Vagina (tissue), 2 donors: ENCODE results near the gene LRRC45. TPM values are rescaled to one million over a fixed set of nuclear protein-coding genes. Genes with fewer than 3 reads are reported as not detected.

Experiments used
- DNase-seq, 2 donors: peaks; one replicate each; pipeline ENCODE4 v3.0.0-alpha.2; 2017; ENCODE audit errors: extremely low spot score in 2 of 2
- H3K27ac ChIP-seq: fragments of 200-600 bp; sonication (generic); one replicate; pipeline ENCODE4 v1.5.1; 2019
- H3K27me3 ChIP-seq: fragments of 200-600 bp; sonication (generic); one replicate; pipeline ENCODE4 v1.5.1; 2019
- H3K36me3 ChIP-seq, 2 donors: fragments of 200-600 bp; sonication (generic); one replicate each; pipeline ENCODE4 v1.5.1; 2017 to 2019
- H3K4me1 ChIP-seq: fragments of 200-600 bp; sonication (generic); one replicate; pipeline ENCODE4 v1.5.1; 2019
- H3K4me3 ChIP-seq, 2 donors: fragments of 200-600 bp; sonication (generic); 1 replicate in 1 of 2; 2 replicates in 1 of 2; pipeline ENCODE4 v1.5.1; 2016 to 2019
- H3K9me3 ChIP-seq: fragments of 200-600 bp; sonication (generic); one replicate; pipeline ENCODE4 v1.5.1; 2019
- POLR2A ChIP-seq, 2 donors: fragments of 450-650 bp; IDR thresholded peaks; one replicate each; pipeline ENCODE4 v1.6.1; 2017; ENCODE audit warnings: antibody characterized with exemption in 2 of 2, mild to moderate bottlenecking in 2 of 2, moderate library complexity in 2 of 2
- POLR2AphosphoS5 ChIP-seq, 2 donors: sonication (generic); formaldehyde crosslinking; IDR thresholded peaks; one replicate each; pipeline ENCODE4 v1.9.0; 2017; ENCODE audit warnings: antibody characterized with exemption in 2 of 2, mild to moderate bottlenecking in 2 of 2, low read depth in 1 of 2; ENCODE audit not compliant: insufficient read depth in 1 of 2
- intact Hi-C: fragments of 100-400 bp; cut with DNase I; formaldehyde crosslinking; loops from one replicate; pipeline ENCODE4 v1.15.1; 2023
- total RNA-seq: library from RNA; depleted of rRNA; stranded (reverse); fragments of >200 nt; gene quantifications from one replicate; pipeline ENCODE4 v1.2.3, GENCODE V29; 2016
- TF ChIP-seq, protein P1 (sequence below), 3 experiments: fragments of 450-650 bp in 2 of 3; fragments of 200-600 bp in 1 of 3; sonication (generic) in 1 of 3; IDR thresholded peaks; one replicate each; pipeline ENCODE4 v1.5.1; 2017 to 2019; ENCODE audit warnings: antibody characterized with exemption in 3 of 3, mild to moderate bottlenecking in 2 of 3, moderate library complexity in 2 of 3

The LRRC45 gene
- total RNA-seq, 1 donor from 2014 or later = 14.0 TPM

DNA sequence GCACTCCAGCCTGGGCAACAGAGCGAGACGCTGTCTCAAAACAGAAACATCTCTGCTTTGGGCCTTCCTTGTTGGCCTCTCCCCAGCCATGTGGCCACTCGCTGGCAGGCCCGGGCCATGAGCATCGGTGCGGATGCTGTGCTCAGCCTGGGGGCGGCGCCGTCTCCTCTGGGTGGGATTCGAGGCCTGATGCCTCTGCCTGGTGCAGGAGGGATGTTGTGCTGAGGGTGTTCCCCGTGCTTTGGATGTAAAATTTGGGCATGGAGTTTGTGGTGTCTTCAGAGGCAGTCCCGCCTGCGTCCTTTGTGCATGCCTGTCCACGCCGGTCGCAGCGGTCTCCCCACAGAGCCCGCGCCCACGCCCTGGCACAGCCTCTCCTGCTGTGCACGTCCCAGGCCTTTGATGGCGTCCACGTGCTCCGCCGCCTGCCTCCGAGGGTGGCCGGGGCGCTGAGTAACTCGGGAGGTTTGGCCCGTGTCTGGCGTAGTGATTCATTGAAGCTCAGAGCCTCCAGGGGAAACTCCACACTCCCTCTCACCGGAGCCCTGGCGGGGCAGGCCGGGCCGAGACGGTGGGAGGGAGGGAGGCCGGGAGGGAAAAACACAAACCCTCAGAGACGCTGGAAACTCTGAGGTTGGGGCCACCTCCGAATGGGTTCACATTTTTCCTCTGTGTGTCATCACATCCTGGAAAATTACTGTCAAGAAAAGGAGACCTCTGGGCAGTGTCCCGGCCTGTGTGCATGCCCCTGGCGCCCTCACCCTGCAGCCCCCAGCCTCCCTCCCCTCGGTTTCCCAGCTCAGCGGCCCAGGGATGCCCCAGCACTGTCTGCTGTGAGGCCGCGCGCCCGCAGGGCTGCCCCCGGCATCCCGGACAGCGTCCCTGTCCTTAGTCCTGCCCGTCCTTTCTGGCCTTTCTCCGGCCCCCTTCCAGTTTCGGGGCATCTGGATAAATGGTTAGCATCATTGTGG is 19.4 kb upstream of the LRRC45 start:
- H3K9me3 ChIP-seq = no peaks in the 10 kb centered on the region
- H3K4me1 ChIP-seq = peaks cover 50% of the 10 kb centered on the region
- H3K4me3 ChIP-seq = peak overlapping the region in 1 of 2 donors; percentile 19
- no peaks in the 10 kb centered on the region for H3K27me3 ChIP-seq
- no peak for DNase-seq
- no peaks in the 10 kb centered on the region for H3K36me3 ChIP-seq
- intact Hi-C loops = no loop called here
- TF ChIP-seq, protein P1, sequence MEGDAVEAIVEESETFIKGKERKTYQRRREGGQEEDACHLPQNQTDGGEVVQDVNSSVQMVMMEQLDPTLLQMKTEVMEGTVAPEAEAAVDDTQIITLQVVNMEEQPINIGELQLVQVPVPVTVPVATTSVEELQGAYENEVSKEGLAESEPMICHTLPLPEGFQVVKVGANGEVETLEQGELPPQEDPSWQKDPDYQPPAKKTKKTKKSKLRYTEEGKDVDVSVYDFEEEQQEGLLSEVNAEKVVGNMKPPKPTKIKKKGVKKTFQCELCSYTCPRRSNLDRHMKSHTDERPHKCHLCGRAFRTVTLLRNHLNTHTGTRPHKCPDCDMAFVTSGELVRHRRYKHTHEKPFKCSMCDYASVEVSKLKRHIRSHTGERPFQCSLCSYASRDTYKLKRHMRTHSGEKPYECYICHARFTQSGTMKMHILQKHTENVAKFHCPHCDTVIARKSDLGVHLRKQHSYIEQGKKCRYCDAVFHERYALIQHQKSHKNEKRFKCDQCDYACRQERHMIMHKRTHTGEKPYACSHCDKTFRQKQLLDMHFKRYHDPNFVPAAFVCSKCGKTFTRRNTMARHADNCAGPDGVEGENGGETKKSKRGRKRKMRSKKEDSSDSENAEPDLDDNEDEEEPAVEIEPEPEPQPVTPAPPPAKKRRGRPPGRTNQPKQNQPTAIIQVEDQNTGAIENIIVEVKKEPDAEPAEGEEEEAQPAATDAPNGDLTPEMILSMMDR (IDR thresholded peaks at IDR 0.05) = no peak
- peak; percentile 83 to 84 for TF ChIP-seq POLR2AphosphoS5 (IDR thresholded peaks at IDR 0.05; ENCODE audit: insufficient read depth in 1 of 2, low read depth in 1 of 2)
- peak overlapping the region; percentile 74 for H3K27ac ChIP-seq

DNA sequence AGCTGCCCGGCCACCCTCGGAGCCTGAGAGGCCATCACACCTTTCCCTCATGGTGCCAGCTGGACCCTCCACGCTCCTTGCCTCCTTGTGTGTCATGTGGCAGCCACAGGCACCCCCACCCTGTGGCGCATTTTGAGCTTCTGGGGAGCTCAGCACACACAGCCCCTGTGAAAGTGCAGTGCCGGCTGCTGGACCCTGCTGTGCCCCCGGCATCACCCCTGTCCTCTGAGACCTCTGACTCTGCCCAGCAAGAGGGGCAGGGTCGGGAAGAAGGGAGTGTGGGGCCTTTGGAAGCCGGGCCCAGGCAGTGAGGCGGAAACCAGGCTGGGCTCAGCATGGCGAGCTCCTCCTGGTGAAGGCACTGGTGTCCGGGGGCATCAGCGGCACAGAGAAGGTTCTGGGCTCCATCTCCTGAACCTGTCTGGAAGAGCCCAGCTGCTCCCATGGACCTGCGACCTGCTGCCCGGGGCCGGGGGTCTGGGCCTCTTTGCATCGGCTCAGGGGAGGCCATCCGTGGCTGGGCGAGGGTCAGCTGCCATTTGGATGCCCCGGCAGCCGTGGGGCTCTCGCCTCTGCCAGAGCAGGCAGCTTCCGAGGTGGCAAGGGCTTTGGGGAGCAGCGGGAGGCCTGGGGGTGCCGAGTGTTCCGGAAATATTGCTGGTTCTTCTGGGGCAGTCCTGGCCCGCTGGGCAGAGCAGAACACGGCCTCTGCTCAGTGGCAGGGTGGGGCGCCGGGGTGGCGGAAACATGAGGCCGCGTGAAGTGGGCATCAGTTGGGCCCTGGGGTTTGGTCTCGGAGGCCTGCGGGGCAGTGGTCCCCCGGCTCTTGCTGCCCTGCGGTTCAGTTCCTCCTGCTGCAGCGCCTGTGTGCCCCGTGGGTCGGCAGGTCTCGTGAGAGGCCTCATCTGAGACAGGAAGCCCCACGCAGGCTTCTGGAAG is 18.3 kb upstream of the LRRC45 start:
- Histone ChIP-seq H3K27me3 (no peaks in the 10 kb centered on the region), H3K4me1 (peaks cover 50% of the 10 kb centered on the region), H3K27ac (peak overlapping the region; percentile 74), H3K9me3 (no peaks in the 10 kb centered on the region), H3K36me3 (no peaks in the 10 kb centered on the region), H3K4me3 (no peak overlapping the region)
- TF ChIP-seq POLR2AphosphoS5 (IDR thresholded peaks at IDR 0.05; ENCODE audit: insufficient read depth in 1 of 2, low read depth in 1 of 2) = no peak
- TF ChIP-seq POLR2A (IDR thresholded peaks at IDR 0.05) = no peak
- TF ChIP-seq, protein P1 (IDR thresholded peaks at IDR 0.05) = no peak
- DNase-seq = no peak
- intact Hi-C loops = no loop called here

DNA sequence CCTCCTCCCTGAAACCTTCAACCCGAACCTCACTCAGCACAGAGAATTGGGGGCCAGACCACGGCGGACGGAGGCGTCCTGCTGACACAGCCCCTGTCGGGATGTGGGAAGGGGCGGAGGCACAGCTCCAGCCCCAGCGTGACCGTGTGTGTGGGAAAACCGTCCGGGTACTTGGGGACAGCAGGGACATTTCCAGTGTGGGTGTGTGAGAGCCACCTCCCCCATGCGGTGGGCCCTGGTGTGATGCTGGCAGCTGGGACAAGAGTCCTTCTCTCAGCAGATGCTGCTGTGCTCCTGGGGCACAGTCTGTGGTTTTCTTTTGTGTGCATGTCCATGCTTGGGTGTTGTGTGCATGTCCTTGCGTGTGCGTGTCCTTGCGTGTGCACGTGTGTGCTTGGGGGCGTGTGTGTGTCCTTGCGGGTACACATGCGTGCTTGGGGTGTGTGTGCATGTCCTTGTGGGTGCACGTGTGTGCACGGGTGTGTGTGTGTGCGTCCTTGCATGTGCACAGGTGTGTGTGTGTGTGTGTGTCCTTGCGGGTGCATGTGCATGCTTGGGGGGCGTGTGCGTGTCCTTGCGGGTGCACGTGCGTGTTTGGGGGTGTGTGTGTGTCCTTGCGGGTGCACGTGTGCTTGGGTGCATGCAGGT is 17.3 kb upstream of the LRRC45 start:
- TF ChIP-seq POLR2AphosphoS5 (IDR thresholded peaks at IDR 0.05; ENCODE audit: insufficient read depth in 1 of 2, low read depth in 1 of 2) (no peak), POLR2A (IDR thresholded peaks at IDR 0.05) (no peak)
- intact Hi-C loops = no loop called here

DNA sequence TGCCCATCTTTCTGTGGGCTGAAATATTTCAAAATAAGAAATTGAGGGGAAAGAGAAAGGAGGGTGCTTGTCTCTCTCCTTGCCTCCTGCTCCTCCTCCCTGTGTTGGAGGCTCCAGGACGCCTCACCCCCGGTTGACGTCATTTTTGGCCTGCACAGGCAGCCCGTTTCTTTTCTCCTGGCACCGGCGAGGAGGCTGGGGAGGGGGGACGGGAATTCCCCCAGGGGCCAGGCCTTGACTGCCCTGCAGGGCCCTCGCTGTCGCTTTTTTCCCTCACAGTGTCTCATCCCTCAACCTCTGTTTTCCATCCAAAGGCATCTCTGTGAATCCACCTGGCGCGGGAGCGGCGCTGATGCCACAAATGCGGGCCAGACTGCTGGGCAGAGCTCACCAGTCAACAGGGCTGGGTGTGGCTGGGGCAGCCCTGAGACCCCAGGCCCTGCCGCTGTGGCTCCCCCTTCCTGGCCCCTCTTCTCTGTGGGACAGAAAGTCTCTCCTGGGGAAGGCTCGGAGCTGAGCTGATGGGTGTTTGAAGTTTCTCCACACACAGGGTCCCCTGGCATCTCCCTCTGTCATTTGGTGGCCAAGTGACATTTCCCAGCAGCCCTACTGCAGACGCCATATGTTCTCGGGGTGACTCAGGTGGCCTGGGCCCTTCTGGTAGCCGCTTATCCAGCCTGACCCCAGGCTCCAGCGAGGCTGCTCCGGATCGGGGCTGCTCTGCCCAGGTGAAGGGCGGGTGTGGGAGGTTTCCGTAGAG is 16.5 kb upstream of the LRRC45 start:
- Histone ChIP-seq H3K27me3 (no peaks in the 10 kb centered on the region), H3K4me3 (no peak overlapping the region), H3K36me3 (no peaks in the 10 kb centered on the region), H3K27ac (peak overlapping the region; percentile 51), H3K4me1 (peaks cover 50% of the 10 kb centered on the region), H3K9me3 (no peaks in the 10 kb centered on the region)
- intact Hi-C loops = no loop called here
- DNase-seq = no peak
- peak in 1 of 2 donors; percentile 24 for TF ChIP-seq POLR2AphosphoS5 (IDR thresholded peaks at IDR 0.05; ENCODE audit: insufficient read depth in 1 of 2, low read depth in 1 of 2)
- TF ChIP-seq POLR2A (IDR thresholded peaks at IDR 0.05) = no peak
- TF ChIP-seq, protein P1 (IDR thresholded peaks at IDR 0.05) = no peak

More for the DNA sequence above, 17.3 kb upstream of the LRRC45 start:
- Histone ChIP-seq H3K27ac (no peak overlapping the region), H3K36me3 (no peaks in the 10 kb centered on the region), H3K9me3 (no peaks in the 10 kb centered on the region), H3K4me3 (no peak overlapping the region), H3K27me3 (no peaks in the 10 kb centered on the region), H3K4me1 (peaks cover 50% of the 10 kb centered on the region)
- DNase-seq = no peak
